ENCODE results near the gene SLC17A4. TPM values are rescaled to one million over a fixed set of nuclear protein-coding genes. Genes with fewer than 3 reads are reported as not detected.

SLC17A4 gene, protein sequence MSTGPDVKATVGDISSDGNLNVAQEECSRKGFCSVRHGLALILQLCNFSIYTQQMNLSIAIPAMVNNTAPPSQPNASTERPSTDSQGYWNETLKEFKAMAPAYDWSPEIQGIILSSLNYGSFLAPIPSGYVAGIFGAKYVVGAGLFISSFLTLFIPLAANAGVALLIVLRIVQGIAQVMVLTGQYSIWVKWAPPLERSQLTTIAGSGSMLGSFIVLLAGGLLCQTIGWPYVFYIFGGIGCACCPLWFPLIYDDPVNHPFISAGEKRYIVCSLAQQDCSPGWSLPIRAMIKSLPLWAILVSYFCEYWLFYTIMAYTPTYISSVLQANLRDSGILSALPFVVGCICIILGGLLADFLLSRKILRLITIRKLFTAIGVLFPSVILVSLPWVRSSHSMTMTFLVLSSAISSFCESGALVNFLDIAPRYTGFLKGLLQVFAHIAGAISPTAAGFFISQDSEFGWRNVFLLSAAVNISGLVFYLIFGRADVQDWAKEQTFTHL
- not detected for total RNA-seq

DNA sequence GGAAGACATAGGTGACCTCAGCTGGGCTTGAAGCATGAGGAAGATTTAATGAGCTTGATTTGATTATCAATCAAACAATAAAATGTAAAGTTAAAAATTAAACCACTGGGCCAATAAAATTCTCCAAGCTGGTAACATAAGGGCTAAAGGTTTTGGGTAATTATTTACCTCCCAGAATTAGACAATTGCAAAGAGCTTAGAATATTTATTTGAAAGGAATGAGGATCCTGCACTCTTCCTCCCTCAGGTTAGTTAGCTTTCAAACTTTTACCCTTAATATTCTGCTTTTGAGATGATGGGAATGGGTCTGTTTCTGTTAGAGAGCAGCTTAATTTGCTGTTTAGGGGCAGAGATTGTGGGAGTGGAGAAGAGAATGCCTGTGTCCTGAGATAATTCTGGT lies at the start of gene SLC17A4:
Gene SLC17A4 (plus strand): TSS at position 208 of the 400 bp plus-strand sequence. CDS start 7,221 bp downstream, outside the sequence.
- Histone ChIP-seq H3K27me3 (no peaks in the 10 kb centered on the region), H3K27ac (no peak within 1 kb of the TSS), H3K4me3 (no peak within 1 kb of the TSS), H3K9me3 (no peaks in the 10 kb centered on the region), H3K4me1 (no peaks in the 10 kb centered on the region), H3K36me3 (no peaks in the 10 kb centered on the region)
- no peak for DNase-seq (ENCODE audit: low spot score in 2 of 2)
- TF ChIP-seq POLR2A (IDR thresholded peaks at IDR 0.05): no peak

DNA sequence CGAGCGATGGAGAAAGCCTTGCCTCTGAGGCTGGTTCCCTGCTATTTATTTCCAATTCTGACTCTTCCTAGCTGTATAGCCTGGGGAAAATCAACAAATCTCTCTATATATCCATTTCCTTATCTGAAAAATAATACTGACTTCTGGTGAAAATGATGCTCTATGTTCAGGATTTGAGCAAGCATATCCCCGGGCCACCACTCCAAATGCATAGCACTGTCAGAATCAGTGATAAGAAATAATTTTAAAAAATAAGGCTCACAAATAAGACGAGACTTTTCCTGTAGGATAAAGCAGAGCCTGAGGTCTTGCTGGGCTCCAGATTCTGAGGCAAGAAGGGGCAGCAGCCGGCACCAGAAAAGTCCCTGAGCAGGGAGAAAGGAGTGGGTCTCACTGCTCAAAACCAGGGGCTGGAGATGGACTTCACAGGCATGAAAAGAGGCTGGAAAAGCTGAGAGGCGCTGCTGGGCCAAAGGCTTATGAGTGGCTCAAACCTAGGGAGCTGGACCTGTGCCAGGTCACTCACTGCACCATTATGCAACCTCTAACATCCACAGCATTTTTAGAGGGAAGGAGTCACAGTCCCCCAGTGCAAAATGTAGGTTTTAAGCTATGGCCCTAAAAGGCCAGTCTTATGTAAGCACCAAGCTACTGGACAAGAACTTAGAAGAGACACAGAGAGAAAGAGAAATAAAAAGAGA lies 48.1 kb upstream of the SLC17A4 start:
- Histone ChIP-seq H3K4me3 (no peak overlapping the region), H3K4me1 (no peaks in the 10 kb centered on the region), H3K36me3 (no peaks in the 10 kb centered on the region), H3K27me3 (no peaks in the 10 kb centered on the region), H3K27ac (no peak overlapping the region), H3K9me3 (no peaks in the 10 kb centered on the region)
- TF ChIP-seq EP300 (IDR thresholded peaks at IDR 0.05): no peak
- TF ChIP-seq, protein P1, sequence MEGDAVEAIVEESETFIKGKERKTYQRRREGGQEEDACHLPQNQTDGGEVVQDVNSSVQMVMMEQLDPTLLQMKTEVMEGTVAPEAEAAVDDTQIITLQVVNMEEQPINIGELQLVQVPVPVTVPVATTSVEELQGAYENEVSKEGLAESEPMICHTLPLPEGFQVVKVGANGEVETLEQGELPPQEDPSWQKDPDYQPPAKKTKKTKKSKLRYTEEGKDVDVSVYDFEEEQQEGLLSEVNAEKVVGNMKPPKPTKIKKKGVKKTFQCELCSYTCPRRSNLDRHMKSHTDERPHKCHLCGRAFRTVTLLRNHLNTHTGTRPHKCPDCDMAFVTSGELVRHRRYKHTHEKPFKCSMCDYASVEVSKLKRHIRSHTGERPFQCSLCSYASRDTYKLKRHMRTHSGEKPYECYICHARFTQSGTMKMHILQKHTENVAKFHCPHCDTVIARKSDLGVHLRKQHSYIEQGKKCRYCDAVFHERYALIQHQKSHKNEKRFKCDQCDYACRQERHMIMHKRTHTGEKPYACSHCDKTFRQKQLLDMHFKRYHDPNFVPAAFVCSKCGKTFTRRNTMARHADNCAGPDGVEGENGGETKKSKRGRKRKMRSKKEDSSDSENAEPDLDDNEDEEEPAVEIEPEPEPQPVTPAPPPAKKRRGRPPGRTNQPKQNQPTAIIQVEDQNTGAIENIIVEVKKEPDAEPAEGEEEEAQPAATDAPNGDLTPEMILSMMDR (IDR thresholded peaks at IDR 0.05): no peak
- no peak for TF ChIP-seq POLR2A (IDR thresholded peaks at IDR 0.05)
- DNase-seq (ENCODE audit: low spot score in 2 of 2): peak in 1 of 2 donors; percentile 26
- 87 to 88% methylated on average over 6 of the region's 6 CpGs for WGBS, 2 donors

DNA sequence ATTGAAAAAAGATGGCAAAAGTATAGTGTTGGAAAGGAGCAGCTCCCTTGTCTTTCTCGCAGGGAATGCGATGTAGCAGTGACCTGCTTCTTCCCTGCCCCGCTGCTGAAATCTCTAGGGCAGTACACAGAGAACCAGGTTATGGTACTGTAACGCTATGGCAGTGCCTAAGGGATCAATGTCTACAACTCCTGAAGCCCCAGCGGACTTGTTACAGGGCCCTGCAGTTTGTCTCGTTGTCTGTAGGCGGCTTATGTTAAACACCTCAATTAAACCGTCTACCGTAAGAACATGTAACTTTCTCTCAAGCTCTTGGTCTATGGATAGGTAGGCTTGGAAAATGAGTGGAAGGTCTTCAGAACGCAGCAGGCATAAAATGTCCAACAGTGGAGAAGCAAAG lies 44.8 kb upstream of the SLC17A4 start:
- Histone ChIP-seq H3K27me3 (no peaks in the 10 kb centered on the region), H3K36me3 (no peaks in the 10 kb centered on the region), H3K4me3 (no peak overlapping the region), H3K9me3 (no peaks in the 10 kb centered on the region), H3K27ac (no peak overlapping the region), H3K4me1 (no peaks in the 10 kb centered on the region)
- WGBS, 2 donors: 86 to 88% methylated on average over 10 of the region's 10 CpGs
- DNase-seq (ENCODE audit: low spot score in 2 of 2): no peak
- TF ChIP-seq, protein P1 (IDR thresholded peaks at IDR 0.05): no peak
- no peak for TF ChIP-seq EP300 (IDR thresholded peaks at IDR 0.05)
- no peak for TF ChIP-seq POLR2A (IDR thresholded peaks at IDR 0.05)

DNA sequence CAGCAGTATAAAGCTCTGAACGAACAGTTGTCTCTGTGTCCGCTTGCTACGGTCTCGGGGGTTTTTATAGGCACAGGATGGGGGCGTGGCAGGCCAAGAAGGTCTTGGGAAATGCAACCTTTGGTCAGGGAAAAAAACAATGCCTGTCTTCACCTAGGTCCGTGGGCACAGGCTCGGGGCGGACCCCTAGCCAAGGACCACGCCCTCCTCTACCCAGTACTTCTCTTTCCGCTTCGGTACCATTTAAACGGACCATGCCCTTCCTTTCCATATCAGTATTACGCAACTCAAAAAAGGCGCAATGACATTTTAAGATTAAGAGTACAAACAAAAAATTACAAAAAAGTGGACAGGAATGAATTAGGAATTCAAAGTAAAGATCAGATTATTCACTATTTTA lies 44.3 kb upstream of the SLC17A4 start:
- Histone ChIP-seq H3K27me3 (no peaks in the 10 kb centered on the region), H3K4me3 (no peak overlapping the region), H3K36me3 (no peaks in the 10 kb centered on the region), H3K4me1 (no peaks in the 10 kb centered on the region), H3K9me3 (no peaks in the 10 kb centered on the region), H3K27ac (no peak overlapping the region)
- WGBS, 2 donors: 60 to 88% methylated on average over 14 of the region's 14 CpGs
- no peak for DNase-seq (ENCODE audit: low spot score in 2 of 2)
- TF ChIP-seq, protein P1 (IDR thresholded peaks at IDR 0.05): no peak
- TF ChIP-seq POLR2A (IDR thresholded peaks at IDR 0.05) (no peak), EP300 (IDR thresholded peaks at IDR 0.05) (no peak)

DNA sequence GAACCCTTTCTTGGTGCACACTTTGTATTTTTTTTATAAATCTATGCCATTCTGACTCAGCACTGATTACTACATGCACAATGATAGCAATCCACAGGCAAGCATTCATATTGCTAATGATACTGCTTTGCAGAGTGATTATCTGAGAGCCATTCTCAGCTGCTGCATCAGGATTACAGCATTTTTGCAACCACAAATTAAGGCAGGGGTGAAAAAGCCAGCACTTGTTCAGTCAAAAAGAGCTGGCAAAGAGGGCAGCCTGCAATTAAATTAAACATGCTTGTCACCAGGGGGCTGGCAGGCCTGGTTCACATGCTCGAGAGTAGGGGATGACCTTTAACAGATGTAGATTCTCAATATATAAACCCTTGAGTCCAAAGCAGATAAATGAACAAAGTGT lies 40.7 kb upstream of the SLC17A4 start:
- Histone ChIP-seq H3K9me3 (no peaks in the 10 kb centered on the region), H3K4me1 (no peaks in the 10 kb centered on the region), H3K27ac (no peak overlapping the region), H3K36me3 (no peaks in the 10 kb centered on the region), H3K4me3 (no peak overlapping the region), H3K27me3 (no peaks in the 10 kb centered on the region)
- TF ChIP-seq EP300 (IDR thresholded peaks at IDR 0.05): no peak
- DNase-seq (ENCODE audit: low spot score in 2 of 2): no peak
- WGBS, 2 donors: 33 to 47% methylated on average over 1 of the region's 1 CpG

DNA sequence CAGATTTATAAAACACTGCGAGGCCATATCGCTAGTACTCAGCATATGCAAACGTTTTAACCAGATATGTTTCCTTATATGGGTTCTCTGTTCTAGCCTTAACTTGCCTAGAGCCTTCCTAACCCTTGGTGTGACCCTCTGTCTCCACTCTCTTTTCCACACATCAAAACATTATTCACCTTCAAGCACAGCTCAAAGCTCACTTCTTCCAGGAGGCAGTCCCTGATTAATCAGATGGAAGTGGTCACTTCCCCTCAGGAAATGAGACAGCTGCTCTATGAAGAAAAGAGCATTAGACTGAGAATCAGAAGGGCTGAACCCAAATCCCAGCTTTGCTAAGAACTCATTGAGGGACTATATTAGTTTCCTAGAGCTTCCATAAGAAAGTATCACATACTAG lies 39.8 kb upstream of the SLC17A4 start:
- no peaks in the 10 kb centered on the region for H3K4me1 ChIP-seq
- H3K4me3 ChIP-seq: no peak overlapping the region
- no peaks in the 10 kb centered on the region for H3K27me3 ChIP-seq
- DNase-seq (ENCODE audit: low spot score in 2 of 2): no peak
- H3K27ac ChIP-seq: no peak overlapping the region
- 58 to 73% methylated on average over 3 of the region's 3 CpGs for WGBS, 2 donors
- H3K9me3 ChIP-seq: no peaks in the 10 kb centered on the region
- H3K36me3 ChIP-seq: no peaks in the 10 kb centered on the region
- TF ChIP-seq, protein P1 (IDR thresholded peaks at IDR 0.05): no peak
- TF ChIP-seq POLR2A (IDR thresholded peaks at IDR 0.05): no peak
- TF ChIP-seq EP300 (IDR thresholded peaks at IDR 0.05): no peak

Measured in tibial nerve (tissue), 4 donors.